GM04503 (cell line): ENCODE data around the gene SPAG17.
"Not testable (repeated sequence)": the region's sequence is repeated elsewhere in the genome, so short reads cannot be mapped to it uniquely, and the experiment has no call there.

ENCODE experiments used
- DNase-seq: peaks from one replicate; pipeline ENCODE4 v3.0.0-alpha.2; 2012; ENCODE audit warnings: low read depth

Gene SPAG17

GRCh38 chr1:117971777-117972176 lies 213.3 kb downstream of the SPAG17 start:
- DNase-seq: no peak

GRCh38 chr1:117970252-117970651 lies 214.8 kb downstream of the SPAG17 start:
- DNase-seq: no peak

- no peak for DNase-seq
Observed at GRCh38 chr1:117967881-117968280, 217.1 kb downstream of the SPAG17 start.

- peak; percentile 3 for DNase-seq
Observed at GRCh38 chr1:117967477-117967876, 217.6 kb downstream of the SPAG17 start.

GRCh38 chr1:117964290-117965038 lies 220.6 kb downstream of the SPAG17 start:
- no peak for DNase-seq

GRCh38 chr1:117959364-117959763 lies 225.7 kb downstream of the SPAG17 start:
- no peak for DNase-seq

- no peak for DNase-seq
Observed at GRCh38 chr1:117952386-117952785, 232.6 kb downstream of the SPAG17 start.

GRCh38 chr1:117942293-117942692 lies 242.7 kb downstream of the SPAG17 start:
- DNase-seq: no peak

- DNase-seq: no peak
Observed at GRCh38 chr1:117933769-117934168, 251.3 kb downstream of the SPAG17 start.

GRCh38 chr1:117932576-117932975 lies 252.5 kb downstream of the SPAG17 start:
- DNase-seq: no peak

GRCh38 chr1:117930484-117930883 lies 254.5 kb downstream of the SPAG17 start:
- no peak for DNase-seq

- DNase-seq: no peak
Observed at GRCh38 chr1:117930173-117930447, 254.9 kb downstream of the SPAG17 start.

GRCh38 chr1:117929343-117930172 lies 255.5 kb downstream of the SPAG17 start, which contains the start of the genes GDAP2 and WDR3:
Gene GDAP2 (minus strand): TSS chr1:117929621. CDS start chr1:117920357, 9,264 bp downstream.
Gene WDR3 (plus strand): TSS chr1:117929739. CDS start chr1:117933320, 3,581 bp downstream.
- peak; percentile 86 for DNase-seq

GRCh38 chr1:117928881-117929342 lies 256.1 kb downstream of the SPAG17 start:
- DNase-seq: no peak

- no peak for DNase-seq
Observed at GRCh38 chr1:117925981-117926380, 259.0 kb downstream of the SPAG17 start.

- not testable (repeated sequence) for DNase-seq
Observed at GRCh38 chr1:117922717-117923116, 262.3 kb downstream of the SPAG17 start.

GRCh38 chr1:117921991-117922390 lies 263.0 kb downstream of the SPAG17 start:
- no peak for DNase-seq

GRCh38 chr1:117919376-117919775 lies 265.7 kb downstream of the SPAG17 start:
- DNase-seq: no peak

- no peak for DNase-seq
Observed at GRCh38 chr1:117911051-117911450, 274.0 kb downstream of the SPAG17 start.

- no peak for DNase-seq
Observed at GRCh38 chr1:117905019-117905418, 280.0 kb downstream of the SPAG17 start.

GRCh38 chr1:117904485-117904884 lies 280.5 kb downstream of the SPAG17 start:
- no peak for DNase-seq
